Ishikawa (cell line): ENCODE data around the gene TRMT10B.

Experiments
- CEBPB ChIP-seq: IDR thresholded peaks from 2 replicates; pipeline ENCODE4 v1.6.1; 2012
- CREB1 ChIP-seq: IDR thresholded peaks from 2 replicates; pipeline ENCODE4 v1.6.1; 2012; ENCODE audit warnings: low read depth
- EGR1 ChIP-seq: IDR thresholded peaks from 2 replicates; pipeline ENCODE4 v1.6.1; 2012
- EP300 ChIP-seq: IDR thresholded peaks from 2 replicates; pipeline ENCODE4 v1.6.1; 2012; ENCODE audit warnings: borderline replicate concordance
- FOXM1 ChIP-seq: IDR thresholded peaks from 2 replicates; pipeline ENCODE4 v1.6.1; 2012; ENCODE audit warnings: low read depth, borderline replicate concordance
- NFIC ChIP-seq: IDR thresholded peaks from 2 replicates; pipeline ENCODE4 v1.6.1; 2012
- RAD21 ChIP-seq: IDR thresholded peaks from 2 replicates; pipeline ENCODE4 v1.6.1; 2012; ENCODE audit warnings: low read depth
- TAF1 ChIP-seq: IDR thresholded peaks from 2 replicates; pipeline ENCODE4 v1.6.1; 2012; ENCODE audit warnings: low read depth, mild to moderate bottlenecking
- TCF12 ChIP-seq: IDR thresholded peaks from 2 replicates; pipeline ENCODE4 v1.6.1; 2012; ENCODE audit warnings: low read depth
- TEAD4 ChIP-seq: IDR thresholded peaks from 2 replicates; pipeline ENCODE4 v1.6.1; 2012
- YY1 ChIP-seq: IDR thresholded peaks from 2 replicates; pipeline ENCODE4 v1.6.1; 2012; ENCODE audit warnings: low read depth
- ZBTB7A ChIP-seq: IDR thresholded peaks from 2 replicates; pipeline ENCODE4 v1.6.1; 2012; ENCODE audit warnings: low read depth
- TF ChIP-seq, protein P1 (sequence below): IDR thresholded peaks from 2 replicates; pipeline ENCODE4 v1.6.1; 2012
- TF ChIP-seq, protein P2 (sequence below): IDR thresholded peaks from 2 replicates; pipeline ENCODE4 v1.6.1; 2012
- TF ChIP-seq, protein P3 (sequence below): IDR thresholded peaks from 2 replicates; pipeline ENCODE4 v1.6.1; 2012; ENCODE audit warnings: low read depth, mild to moderate bottlenecking

The TRMT10B gene

DNA sequence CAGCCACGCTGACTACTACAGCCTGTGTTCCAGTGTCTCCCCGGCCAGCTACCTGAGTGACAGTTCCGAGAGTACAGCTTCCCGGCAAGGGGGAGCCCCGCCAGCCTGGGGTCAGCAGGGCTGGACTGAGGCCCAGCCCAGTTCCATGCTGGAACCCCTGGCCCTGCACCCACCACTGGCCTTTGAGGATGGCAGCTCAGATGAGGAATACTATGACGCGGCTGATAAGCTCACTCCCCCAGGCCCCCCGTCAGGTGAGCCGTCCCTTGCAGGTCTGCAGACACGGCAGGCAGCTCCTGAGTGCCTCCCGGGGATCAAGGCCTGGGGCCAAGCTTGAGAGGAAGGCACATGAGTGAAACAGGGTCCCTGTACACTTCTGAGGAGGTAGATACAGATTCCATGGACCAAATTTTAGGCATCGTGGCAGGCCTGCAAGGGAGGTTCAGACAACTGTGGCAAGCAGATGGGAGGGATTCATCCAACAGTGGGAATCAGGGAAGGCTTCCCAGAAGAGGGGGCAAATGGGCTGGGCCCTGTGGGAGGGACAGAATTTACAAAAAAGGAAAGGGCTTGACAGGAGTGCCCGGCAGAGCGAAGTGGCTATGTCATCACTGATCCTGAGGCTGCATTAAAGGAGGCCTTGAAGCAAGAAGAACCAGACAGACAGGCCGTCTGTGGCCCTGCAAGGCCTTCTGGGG is 12.8 kb upstream of the TRMT10B start:
- TF ChIP-seq ZBTB7A (no peak), NFIC (no peak), EP300 (no peak), RAD21 (no peak), FOXM1 (no peak), EGR1 (no peak)
- TF ChIP-seq, protein P1, sequence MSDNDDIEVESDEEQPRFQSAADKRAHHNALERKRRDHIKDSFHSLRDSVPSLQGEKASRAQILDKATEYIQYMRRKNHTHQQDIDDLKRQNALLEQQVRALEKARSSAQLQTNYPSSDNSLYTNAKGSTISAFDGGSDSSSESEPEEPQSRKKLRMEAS: no peak

DNA sequence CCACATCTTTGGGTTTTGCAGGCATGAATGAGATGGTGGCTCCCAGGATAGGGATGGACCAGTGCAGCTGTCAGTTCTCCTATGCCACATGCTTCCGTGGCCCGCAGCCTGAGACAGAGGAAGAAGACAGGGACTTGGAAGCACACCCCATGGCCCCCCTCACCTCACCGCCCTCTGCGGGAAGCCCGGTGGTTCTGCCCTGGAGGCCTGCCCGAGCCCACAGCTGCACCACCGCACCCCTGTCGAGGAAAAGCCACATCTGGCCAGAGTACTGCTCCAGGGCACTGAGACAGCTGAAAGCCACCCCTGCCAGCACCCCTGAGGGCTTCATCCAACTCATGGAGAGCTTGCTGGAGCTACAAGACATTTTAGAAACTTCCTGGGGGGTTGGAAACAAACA is 7.6 kb upstream of the TRMT10B start:
- no peak for TF ChIP-seq EGR1
- TF ChIP-seq FOXM1: no peak
- no peak for TF ChIP-seq TAF1
- no peak for TF ChIP-seq YY1
- TF ChIP-seq EP300: no peak
- TF ChIP-seq, protein P1: no peak
- TF ChIP-seq CEBPB: no peak
- no peak for TF ChIP-seq RAD21
- TF ChIP-seq NFIC: no peak
- TF ChIP-seq CREB1: no peak
- TF ChIP-seq TEAD4: no peak
- TF ChIP-seq, protein P2, sequence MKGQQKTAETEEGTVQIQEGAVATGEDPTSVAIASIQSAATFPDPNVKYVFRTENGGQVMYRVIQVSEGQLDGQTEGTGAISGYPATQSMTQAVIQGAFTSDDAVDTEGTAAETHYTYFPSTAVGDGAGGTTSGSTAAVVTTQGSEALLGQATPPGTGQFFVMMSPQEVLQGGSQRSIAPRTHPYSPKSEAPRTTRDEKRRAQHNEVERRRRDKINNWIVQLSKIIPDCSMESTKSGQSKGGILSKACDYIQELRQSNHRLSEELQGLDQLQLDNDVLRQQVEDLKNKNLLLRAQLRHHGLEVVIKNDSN: no peak
- TF ChIP-seq, protein P3, sequence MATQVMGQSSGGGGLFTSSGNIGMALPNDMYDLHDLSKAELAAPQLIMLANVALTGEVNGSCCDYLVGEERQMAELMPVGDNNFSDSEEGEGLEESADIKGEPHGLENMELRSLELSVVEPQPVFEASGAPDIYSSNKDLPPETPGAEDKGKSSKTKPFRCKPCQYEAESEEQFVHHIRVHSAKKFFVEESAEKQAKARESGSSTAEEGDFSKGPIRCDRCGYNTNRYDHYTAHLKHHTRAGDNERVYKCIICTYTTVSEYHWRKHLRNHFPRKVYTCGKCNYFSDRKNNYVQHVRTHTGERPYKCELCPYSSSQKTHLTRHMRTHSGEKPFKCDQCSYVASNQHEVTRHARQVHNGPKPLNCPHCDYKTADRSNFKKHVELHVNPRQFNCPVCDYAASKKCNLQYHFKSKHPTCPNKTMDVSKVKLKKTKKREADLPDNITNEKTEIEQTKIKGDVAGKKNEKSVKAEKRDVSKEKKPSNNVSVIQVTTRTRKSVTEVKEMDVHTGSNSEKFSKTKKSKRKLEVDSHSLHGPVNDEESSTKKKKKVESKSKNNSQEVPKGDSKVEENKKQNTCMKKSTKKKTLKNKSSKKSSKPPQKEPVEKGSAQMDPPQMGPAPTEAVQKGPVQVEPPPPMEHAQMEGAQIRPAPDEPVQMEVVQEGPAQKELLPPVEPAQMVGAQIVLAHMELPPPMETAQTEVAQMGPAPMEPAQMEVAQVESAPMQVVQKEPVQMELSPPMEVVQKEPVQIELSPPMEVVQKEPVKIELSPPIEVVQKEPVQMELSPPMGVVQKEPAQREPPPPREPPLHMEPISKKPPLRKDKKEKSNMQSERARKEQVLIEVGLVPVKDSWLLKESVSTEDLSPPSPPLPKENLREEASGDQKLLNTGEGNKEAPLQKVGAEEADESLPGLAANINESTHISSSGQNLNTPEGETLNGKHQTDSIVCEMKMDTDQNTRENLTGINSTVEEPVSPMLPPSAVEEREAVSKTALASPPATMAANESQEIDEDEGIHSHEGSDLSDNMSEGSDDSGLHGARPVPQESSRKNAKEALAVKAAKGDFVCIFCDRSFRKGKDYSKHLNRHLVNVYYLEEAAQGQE: no peak

DNA sequence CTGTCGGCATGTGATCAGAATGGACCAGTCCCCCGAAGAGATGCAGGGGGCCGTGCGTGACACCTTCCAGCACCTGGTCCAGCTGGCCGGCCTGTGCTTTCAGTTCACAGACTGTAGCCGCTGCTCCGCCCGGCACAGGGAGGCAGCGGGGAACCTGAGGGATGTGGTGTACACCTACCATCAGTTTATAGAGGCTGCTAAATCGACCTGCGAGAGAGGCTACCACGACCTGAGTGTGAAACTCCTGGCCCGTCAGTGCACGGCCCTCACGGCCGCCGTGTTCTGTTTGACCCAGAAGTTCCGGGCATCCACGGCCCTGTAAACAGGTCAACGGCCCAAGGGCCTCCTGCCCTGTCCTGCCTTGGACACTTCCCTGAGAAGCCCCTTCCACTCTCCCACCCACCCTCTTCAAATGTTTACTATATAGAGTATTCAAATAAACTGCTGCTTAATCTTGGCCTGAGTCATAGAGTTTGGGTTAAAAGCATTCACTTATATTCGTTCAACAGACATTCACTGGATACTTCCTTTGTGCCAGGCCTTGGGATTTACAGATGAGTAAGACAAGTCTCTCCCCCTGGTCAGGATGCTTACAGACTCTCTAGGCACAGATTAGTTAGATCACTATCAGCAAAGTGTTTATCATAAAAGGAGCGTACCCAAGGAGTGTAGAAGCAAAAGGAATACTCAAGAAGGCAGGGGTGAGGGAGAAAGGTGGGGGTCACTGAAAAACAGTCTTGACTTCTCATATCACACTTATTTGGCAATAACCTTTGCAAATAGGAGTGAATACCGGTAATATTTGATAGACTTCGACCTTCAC is 6.9 kb upstream of the TRMT10B start:
- TF ChIP-seq EGR1 (no peak), TEAD4 (no peak), ZBTB7A (no peak), FOXM1 (no peak), CREB1 (no peak), TCF12 (no peak), TAF1 (no peak), EP300 (no peak)
- TF ChIP-seq, protein P1: no peak
- TF ChIP-seq, protein P3: no peak

DNA sequence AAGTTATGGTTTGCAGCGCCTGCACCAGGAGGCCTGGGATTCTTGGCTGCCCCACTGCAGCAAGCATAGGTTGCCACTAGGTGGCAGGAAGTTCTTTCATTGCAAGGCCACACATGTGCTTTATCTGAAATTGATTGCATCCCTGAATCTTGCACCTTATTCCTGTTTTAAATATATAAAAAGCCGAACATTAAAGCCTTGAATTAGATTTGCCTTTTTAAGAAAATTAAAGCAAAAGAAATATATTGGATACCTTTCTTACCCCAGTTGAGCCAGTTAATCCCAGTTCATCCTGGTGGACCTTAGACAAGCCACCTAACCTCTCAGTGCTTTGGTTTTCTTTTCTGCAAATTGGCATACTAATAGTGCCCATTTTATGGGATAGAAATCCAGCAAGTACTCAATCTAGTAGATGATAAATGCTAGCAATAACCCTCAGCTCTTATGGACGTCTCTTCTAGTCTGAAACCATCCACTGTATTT is 6.3 kb upstream of the TRMT10B start:
- TF ChIP-seq EP300 (no peak), TEAD4 (no peak), TCF12 (no peak), FOXM1 (no peak), NFIC (no peak), YY1 (no peak), CREB1 (no peak), RAD21 (peak; percentile 77), CEBPB (no peak), ZBTB7A (no peak), TAF1 (no peak), EGR1 (no peak)
- TF ChIP-seq, protein P3: no peak
- TF ChIP-seq, protein P2: no peak
- TF ChIP-seq, protein P1: peak; percentile 51
